HG03439 (cell line): ENCODE data around the gene KRT83.
"Not testable (repeated sequence)": the region's sequence is repeated elsewhere in the genome, so short reads cannot be mapped to it uniquely, and the experiment has no call there.

Source experiments
- ATAC-seq: cut with Tn5 transposase; IDR thresholded peaks from one replicate; pipeline ENCODE4 v1.9.1; 2021; ENCODE audit warnings: mild to moderate bottlenecking, moderate library complexity; ENCODE audit not compliant: unreplicated experiment

KRT83 gene

DNA sequence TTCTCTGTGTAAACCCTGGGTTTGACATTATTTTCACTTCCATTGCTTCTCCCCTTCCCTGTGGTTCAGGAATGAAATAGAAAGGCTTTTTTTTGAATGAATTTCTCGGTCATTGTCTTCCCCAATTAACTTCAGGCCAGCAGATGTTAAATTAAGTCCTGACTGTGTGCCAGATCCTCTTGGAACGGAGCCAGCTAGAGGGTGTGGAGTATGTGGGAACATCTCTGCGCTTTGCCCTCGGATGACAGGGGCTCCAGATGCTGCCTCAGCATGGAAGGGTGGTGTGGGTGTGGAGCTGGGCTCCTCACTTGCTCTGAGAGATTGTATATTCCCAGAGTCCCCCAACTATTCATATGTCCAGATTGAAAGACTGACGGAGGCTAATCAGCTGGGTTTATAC is 33.0 kb upstream of the KRT83 start:
- no peak for ATAC-seq

DNA sequence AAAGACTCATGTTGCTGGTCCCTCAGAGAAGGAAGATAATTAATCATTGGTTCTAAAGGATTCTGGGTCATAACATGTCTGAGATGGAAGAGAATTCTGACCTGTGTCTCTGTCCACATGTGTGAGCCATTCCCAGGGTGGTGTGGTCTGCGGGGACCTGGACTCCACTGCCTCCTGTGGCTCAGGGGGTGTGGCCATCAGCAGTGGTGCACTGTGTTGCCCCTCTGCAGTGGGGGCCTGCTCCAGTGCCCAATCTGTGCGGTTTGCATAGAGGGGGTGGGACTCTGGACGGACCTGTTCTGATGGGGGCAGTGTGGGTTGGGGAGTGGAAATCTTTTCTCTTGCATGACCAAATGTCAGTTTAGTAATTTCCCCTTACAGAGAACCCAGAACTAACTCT is 32.6 kb upstream of the KRT83 start:
- no peak for ATAC-seq

DNA sequence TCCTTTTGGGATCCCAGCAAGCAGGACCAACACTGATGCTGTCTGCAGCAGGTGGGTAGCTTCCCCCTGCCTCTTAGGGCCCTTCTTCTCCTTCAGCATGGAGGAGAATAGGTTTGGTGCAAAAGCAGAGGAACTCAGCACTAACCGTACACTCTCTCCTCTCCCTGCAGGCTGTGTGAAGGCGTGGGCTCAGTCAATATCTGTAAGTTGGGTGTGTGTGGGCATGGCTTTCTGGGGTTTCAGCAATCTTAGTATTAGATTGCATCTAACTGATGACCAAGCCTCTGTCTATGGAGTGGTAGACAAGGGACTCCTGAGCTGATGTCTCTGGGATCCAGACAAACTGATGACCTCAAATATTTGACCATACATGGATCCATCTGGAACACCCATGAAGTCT is 31.8 kb upstream of the KRT83 start:
- ATAC-seq: no peak

DNA sequence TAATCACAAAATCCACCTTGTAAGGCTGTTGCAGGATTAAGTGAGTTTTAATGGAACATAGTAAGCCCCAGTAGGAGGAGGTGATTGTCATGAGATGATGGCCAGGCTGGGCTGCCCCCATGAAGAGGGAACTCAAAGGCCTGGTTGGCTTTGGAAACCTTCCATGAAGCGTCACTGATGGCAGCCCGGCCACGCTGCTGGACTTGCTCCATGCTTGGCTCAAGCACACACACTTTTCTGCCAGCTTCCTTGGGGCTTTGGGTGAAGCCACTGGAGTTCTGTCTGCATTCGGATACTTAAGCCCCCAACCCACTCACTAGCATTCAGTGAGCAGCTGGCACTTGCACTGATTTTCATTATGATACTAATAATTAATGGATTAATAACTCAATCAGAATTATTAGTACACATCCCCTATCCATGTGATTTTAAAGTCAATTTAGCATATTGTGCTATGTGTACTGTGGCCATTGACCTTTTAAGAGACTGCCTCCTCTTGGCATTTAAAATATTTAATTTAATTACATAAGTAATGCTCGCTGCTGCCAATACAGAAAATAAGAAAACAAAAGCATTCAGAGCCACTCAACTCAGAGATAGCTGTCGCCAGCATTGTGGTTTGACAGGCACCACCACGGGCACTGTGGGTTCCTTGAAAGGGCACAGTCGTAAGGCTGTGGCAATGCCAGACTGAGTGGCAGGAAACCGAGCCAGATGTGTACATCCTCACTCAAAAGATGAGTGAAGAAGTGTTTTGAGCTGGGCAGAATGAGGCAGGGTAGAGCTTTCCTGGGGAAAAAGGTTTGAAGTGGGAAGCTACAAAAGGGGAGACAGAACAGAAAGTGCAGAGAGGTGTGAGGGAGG is 30.2 kb upstream of the KRT83 start:
- no peak for ATAC-seq

DNA sequence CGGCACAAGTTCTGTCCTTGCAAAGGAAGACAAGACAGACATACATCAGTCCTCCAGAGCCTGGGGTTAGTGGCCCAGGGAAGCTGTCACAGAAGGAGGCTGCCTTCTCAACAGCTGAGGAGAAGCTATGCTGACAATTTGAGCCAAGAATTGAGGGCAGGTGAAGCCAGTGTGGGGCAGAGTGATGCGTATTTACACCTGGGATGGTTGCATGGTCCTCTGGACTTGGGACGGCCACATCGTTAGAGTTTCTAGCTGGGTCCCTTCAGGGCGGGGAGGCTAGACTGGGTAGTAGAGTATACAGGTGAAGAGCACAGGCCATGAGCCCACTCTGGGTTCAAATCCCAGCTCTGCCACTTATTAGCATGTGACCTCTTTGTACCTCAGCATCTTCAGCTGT is 29.6 kb upstream of the KRT83 start:
- no peak for ATAC-seq

DNA sequence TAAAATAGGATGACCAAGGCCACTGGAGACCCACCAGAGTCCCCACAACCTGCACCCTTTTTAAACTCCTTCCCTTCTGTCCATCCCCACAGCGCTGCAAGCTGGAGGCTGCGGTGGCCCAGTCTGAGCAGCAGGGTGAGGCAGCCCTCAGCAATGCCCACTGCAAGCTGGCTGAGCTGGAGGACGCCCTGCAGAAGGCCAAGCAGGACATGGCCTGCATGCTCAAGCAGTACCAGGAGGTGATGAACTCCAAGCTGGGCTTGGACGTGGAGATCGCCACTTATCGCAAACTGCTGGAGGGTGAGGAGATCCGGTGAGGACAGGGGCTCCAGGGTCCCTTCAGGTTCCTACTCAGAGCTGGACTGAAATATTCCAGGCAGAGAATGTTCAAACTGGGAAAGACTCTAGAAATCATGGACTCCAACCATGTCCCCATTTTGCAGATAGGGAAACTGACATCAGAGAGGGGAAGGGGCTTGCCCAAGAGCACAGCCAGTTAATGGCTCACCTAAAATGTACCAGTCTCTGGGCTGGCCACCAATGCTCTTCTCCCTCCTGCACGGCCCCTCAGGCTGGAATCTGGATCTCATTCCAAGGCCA is 28.9 kb upstream of the KRT83 start:
- no peak for ATAC-seq

DNA sequence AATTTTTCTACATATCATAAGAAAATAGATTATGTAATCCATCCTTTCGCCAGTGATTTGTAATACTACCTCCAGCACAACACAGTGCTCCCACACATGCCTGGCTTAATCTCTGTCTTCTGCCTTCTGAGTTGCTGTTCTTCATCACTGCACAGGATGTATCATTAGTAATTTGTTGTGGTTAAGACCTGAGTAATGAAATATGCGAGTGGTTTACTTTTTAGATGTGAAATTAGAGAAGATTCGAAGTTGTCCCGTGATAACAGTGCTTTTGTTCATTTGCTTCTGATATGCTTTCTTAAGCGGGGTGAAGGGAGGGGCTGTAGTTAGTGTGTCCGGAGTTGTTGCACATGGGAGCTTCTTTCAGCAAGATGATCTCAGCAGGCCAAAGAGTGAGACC is 28.0 kb upstream of the KRT83 start:
- no peak for ATAC-seq

DNA sequence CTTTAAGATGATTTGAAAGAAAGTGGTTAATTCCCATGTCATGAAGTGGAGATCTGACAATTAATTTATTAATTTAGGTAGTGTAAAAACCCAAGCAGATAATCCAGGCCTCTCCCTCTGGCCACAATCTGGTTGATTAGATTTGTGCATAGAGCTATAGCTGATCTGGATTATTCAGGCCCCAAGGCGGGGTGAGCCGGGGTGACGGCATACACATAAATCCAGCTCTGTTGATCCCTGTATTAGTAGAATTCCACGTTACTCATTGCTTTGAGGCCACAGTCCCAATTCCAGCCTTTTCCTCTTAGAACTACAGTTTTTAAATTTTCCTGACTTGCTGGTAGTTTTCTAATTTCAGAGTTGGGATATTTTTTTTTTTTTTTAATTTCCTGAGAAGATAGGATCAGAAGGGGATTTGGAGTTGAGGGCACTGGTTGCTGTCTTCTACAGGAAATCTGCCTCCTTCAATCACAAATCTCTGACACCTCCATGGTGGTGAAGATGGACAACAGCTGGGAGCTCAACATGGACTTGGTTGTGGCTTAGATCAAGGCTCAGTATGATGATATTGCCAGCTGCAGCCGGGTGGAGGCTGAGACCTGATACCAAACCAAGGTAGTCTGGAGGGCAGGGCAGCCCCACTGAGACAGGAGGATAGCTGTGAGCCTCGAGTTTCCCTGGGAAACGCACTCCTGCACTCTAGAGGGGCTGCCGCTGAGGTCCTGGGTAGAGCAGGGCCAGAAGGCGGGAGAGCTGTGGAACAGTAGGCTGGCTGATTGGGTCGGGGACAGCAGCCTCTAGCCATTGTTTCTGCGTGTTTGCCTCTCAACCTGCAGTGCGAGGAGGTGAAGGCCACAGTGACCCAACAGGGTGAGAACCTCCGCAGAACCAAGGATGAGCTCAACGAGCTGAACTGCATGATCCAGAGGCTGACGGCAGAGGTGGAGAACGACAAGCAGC is 26.6 kb upstream of the KRT83 start:
- no peak for ATAC-seq

DNA sequence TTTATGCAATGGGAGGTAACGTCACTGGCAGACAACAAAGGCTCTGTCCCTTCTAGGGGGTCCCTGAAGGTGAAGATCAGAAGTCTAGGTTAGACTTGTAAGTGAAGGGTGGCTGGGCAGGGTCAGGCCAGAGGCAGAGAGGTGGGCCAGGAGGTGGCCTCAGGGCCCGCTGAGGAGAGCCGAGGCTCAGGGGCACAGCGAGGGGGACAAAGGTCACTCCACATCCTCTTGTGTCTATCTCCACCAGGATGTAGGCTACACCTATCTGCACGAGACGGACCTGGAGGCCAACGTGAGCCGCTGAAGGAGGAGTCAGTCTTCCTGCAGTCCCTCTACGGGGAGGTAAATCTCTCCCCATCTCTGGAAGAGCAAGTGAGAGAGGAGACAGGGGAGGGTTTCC is 25.8 kb upstream of the KRT83 start:
- no peak for ATAC-seq

DNA sequence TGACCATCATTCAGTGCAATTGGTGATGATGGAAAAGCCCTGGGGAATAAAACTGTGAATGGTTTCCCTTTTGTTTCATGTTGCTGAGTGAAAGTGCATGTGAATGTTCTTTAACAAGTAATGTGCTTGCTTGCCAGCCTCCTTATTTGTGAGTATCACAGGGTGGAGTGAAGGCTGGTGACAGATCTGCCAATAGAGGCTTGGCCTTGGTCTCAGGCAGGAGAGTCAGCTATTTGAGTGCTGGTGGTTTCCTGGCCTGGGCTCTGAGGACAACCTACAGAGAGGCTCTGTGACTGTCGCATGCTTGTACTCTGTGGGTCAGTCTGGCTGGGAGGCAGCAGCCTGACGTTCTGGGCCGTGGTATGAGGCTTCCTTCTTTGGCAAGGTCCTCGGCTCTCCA is 25.4 kb upstream of the KRT83 start:
- no peak for ATAC-seq

DNA sequence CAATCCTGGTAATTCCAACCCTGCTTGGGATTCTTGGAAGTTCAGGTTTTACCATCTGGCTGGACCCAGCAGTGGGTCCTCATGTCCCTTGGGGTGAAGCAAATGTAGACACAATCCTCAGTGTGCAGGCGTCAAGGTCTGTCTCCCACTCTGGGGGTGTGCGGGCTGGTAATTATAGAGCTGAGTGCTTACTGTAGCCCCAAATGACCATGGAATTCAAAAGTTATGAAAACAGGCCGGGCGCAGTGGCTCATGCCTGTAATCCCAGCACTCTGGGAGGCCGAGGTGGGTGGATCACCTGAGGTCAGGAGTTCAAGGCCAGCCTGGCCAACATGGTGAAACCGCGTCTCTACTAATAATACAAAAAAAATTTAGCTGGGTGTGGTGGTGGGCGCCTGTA is 23.8 kb upstream of the KRT83 start:
- not testable (repeated sequence) for ATAC-seq

DNA sequence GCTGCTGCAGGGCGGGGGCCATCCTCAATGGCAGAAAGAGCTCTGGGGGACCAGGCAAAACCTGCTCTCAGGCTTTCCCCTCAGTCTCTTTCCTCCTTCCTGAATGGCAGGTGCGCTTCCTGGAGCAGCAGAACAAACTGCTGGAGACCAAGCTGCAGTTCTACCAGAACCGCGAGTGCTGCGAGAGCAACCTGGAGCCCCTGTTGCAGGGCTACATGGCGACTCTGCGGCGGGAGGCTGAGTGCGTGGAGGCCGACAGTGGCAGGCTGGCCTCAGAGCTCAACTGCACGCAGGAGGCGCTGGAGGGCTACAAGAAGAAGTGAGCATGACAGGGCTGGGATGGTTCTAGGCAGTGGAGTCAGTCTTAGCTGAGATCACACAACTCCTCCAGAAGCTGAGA is 22.9 kb upstream of the KRT83 start:
- no peak for ATAC-seq

DNA sequence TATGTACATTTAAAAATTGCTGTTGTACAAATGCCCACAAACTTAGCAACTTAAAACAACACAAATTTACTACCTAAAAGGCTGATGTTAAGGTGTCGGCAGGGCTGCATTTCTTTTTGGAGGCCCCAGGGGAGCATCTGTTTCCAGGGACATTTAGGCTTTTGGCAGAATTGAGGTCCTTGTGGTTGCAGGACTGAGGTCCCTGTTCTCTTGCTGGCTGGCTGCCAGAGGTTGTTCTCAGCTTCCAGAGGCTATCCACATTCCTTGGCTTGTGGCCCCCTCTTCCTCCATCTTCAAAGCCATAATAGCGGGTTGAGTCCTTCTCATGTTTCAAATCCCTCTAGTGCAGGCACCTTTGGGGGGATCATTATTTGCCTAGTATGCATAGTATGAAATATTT is 22.4 kb upstream of the KRT83 start:
- ATAC-seq: no peak

DNA sequence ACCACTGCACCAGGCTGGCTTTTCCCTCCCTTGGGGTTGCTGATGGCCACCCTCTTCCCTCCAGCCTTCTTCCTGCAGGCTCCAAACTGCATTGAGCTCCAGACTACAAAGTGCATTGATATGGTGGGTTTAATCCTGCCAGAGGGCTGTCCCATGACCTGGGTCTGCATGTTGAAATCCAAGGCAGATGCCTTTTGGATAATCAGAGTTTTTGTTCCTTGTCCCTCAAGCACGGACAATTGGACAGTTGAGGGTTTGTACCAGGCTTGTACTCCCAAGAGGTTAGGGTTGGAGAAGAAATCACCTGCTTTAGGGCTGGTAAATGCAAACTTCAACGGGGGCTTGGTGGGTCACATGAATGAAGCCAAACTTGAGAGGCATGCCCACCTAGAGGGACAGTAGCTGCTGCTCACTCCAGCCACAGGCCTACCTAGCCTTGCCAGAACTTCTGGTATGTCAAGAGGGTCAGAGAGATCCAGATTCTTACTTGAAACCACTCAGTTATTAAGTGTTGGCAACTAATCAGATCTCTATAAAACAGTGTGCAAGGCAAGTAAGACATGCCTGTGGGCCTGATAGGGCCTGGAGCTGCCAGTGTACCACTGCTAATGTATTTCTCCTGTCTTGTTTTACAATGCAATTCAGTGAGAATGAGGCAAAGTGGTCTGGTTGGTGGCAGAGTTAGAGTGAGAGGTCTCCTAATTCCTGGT is 21.7 kb upstream of the KRT83 start:
- no peak for ATAC-seq

DNA sequence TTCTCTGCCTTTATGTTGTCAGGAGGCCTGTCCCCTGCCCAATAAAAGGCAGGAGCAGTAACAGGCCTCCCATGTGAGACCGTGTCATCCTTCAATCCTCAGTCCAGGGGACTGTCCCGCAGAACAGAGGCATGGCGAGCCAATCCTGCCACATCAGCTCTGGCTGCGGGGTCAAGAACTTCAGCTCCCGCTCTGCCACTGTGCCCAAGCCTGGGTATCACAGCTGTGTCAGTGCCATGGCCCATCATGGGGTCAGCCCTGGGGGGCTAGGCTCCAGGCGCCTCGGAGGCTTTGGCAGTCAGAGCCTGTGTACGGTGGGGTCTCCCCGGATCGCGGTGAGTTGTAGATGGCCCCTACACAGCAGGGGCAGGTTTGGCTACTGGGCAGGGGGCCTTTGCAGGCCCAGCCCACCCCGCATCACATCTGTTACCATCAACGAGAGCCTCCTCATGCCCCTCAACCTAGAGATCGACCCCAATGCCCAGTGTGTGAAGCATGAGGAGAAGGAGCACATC is 19.9 kb upstream of the KRT83 start:
- ATAC-seq: no peak

DNA sequence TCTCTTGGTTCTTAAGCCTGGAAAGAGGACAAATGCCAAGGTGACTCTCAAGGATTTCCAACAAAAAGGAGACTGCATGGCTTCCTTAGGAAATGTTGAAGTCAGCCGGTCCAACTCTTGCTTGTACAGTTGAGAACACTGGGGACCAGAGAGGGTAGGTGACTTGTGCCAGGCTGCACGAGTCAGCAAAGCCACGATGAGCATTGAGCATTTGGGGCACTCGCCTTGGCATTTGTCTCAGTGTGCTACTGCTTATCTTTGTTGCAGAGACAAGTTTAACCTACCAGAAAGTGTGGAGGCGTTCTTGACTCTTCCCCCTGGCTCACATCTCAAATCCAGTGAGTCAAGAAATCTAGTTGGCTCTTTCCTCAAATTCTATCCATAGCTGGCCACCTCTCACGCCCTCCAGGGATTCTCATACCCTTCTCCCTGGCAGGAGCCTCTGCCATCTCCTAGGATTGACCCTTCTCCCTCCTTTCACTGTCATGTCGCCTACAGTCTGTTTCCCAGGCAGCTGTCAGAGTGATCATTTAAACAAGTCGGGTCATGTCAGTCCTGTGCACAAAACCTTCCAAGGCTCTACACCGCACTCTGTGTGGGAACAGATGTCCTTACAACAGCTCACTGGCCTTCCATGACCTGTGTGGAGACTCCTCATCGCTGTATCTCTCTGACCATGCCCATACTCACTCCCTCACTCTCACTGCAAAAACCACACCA is 17.2 kb upstream of the KRT83 start:
- ATAC-seq: no peak

DNA sequence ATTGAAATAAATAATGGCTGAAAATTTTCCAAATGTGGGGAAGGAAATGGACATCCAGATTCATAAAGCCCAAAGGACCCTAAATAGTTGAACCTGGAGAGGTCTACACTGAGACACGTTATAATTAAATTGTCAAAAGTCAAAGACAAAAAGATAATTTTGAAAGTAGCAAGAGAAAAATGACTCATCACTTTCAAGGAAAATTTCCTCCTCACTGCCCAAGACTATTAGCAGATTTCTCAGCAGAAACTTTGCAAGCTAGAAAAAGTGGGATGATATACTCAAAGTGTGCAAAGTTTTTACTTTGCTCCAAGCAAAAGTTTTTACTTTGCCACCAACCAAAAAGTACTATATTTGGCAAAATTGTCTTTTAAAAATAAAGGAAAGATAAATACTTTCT is 15.9 kb upstream of the KRT83 start:
- ATAC-seq: no peak

DNA sequence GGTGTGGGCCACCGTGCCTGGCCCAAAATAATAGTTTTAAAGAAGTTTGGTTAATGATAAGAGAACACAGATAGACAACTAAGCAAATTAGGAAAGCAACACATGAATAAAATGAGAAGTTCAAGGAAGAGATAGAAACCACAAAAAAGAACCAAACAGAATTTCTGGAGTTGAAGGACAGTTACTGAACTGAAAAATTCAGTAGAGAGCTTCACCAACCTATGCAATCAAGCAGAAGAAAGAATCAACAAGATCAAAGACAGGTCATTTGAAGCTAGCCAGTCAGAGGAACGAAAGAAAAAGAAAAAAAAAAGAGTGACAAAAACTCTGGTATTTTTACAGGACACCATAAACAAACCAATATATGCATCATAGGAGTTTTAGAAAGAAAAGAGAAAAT is 15.4 kb upstream of the KRT83 start:
- no peak for ATAC-seq

DNA sequence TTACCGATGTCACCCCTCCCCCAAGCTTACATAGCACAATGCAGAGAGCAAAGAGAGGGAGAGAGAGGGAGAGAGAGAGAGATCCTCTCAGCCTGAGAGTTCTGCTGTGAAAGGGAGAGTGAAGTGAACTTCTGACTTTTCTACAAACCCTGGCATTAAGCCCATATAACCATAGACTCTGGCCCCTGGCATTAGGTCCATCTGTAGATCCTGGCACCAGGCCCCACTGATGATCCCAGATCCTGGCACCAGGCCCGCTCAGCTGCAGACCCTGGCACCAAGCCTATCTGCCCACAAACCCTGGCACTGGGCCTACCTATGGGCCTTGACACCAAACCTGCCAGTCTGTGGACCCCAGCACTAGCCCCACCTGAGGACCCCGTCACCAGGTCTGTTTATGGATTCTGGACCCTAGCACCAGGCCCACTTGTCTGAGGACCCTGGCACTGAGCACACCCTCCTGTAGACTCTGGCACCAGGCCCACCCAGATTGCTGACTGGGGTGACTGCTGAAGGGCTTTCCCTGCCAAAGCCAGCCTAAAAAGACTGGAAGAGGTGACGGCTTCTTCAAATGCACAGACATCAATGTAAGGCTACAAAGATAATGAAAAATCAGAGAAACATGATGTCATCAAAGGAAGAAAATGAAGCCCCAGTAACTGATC is 14.5 kb upstream of the KRT83 start:
- ATAC-seq: no peak

DNA sequence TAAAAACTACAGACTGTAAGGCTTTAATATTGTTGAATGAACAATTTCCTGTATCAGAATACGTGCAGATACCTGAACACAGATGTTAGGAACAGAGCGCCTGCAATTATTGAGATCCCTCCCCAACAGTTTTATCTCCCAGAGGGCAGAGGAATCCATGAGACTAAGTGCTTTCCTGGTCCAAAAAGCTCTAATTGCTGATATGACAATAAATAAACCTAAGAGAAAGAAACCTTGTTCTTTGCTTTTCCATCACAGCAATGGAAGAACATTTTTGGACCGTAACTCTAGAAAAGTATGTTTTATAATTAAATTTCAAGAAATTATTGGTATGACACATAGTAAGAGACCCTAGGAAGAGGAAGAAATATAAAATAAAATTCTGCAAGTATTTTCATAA is 13.0 kb upstream of the KRT83 start:
- ATAC-seq: no peak
